IPS-NIHi7 (cell line): ENCODE results near the gene TMPRSS7.

ENCODE experiments used
- DNase-seq: peaks from one replicate; pipeline ENCODE4 v3.0.0; 2012; ENCODE audit warnings: mixed read lengths; ENCODE audit errors: extremely low spot score

TMPRSS7 gene

DNA sequence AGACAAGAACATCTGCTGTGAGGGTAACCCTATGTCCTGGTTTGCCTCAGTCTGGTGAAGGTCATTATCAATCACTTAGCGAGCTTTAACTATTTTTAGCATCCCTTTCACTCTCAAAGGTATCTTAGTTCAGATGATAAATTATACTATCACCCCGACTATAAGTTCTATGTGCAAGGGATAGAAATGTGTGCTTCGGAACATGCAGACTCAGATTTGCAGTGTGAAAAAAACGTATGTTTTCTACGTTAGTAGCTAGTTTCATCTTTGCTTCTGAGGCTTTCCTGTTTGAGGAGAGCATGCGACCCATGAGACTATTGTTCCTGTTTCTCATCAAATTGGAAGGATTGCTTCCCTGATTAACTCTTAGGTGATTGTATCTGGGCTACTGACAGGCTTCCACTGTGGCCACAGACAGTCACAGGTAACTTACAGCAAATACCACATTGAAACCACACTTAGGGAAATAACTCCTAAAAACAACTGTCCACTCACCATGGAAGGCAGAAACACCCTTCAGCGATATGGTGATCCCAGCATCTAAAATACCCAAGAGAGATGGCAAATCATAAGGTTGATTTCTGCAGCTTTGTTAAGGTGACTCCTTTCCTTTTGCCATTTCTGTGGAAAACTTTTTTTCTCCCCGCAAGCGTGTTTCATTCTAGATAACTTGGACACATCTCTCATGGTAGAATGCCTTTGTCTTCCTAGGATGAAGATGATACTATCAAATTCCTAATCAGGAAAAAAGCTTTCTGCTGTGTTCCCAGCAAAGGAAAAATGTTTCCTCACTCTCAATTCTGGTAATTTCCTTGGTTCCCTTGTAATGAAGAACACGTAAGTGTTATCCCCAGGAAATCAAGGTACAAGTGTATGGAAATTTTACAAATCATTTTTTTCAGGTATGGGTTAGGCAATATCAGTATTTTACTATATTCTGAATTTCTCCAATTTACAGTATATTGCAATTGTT lies 93.3 kb downstream of the TMPRSS7 start:
- DNase-seq: no peak

DNA sequence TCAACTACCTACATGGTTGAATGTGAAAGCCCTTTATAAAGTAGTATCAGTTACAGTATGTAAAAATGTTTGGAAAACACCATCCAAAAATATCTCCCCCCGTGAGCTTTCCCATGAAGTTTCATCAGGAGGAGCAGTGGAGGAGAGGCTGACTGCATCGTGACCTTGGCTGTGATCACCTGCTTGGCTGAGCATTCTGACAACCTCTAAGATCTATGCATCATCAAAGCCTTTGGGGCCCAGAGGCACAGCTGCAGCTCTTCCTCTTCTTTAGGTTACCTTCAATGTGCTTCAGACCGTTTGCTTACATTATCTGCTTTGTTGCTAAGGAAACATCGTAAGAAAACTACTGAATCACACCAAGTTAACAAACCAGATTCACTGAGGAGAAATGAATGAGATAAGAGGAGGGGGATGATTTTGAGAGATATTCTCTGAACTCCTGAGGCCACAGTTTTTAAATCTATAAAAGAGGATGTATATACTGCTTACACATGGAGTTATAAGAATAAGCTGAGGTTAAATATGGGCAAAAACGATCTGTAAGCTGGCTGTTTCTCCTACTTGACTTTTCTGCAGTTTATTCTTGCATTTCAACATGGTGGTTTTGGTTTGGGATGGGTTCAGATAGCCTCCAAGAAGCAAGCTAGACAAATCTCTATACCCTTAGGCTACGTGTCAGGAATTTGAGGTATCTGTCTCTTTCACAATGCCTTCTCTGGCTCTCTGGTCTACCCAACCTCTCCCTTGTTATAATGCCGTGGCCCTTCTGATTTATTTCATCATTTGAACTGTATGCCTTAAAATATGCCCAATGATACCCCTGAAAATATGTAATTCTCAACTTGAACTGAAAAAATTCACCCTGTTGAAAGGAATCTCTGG lies 94.5 kb downstream of the TMPRSS7 start:
- peak; percentile 24 for DNase-seq

DNA sequence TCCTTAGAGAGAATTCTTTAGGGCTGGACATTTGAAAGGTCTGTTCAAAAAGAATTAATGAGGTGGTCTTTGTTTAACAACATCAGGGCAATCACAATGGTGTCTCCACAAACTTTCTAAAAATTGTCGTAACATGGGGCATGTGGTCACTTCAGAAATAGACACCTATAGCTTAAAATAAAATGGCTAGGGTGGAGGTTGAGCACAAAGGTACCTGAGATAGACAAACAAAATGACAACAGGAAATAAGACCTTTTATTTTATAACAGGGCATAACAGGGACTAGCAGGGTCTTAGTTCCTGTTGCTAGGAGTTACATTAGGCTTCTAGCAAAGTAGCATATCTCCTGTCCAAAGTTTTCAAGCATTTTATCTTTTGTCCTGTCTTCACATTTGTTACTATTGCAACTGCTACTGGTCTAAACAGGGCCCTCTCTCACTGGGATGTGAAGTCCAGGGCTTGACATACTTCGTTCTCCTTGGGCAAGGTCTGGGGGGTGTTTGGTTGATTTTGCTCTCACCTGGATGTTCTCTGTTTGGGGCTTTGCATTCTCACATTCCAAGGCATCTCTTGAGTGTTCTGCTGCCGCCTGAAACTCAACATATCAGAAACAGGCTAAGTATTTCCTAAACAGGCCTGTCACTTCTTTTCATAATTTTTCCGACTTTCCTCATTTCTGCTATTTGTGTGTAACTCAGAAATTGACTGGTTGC lies 95.5 kb downstream of the TMPRSS7 start:
- DNase-seq: no peak

DNA sequence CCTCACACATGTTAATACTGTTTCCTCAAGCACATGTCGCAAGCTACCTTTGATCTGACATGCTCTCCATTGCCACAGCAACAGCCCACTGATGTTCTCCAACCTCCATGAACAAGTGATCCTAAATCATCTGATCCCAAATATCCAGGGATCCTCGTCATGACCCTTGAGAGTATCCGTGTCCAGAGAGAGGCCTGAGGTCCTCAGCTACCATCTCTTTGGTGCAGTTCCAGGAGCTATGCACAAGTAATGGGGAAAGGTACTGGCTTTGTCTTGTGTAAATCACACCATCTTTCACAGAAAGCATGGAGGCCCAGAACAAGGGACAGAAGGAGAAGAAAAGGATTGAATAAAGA lies 96.1 kb downstream of the TMPRSS7 start:
- no peak for DNase-seq
